GM23338 (cell line): ENCODE data around the gene TNRC18. TPM values are rescaled to one million over a fixed set of nuclear protein-coding genes. Genes with fewer than 3 reads are reported as not detected.

ENCODE experiments used
- ATAC-seq: fragments of 200-7000 bp; cut with Tn5 transposase; 3 replicates; pipeline ENCODE4 v1.9.1; 2020
- DNase-seq: peaks from one replicate; pipeline ENCODE4 v3.0.0-alpha.2; 2015; ENCODE audit warnings: low spot score
- H2AFZ ChIP-seq: fragments of 200-600 bp; sonication (generic); 2 replicates; pipeline ENCODE4 v1.8.0; 2016; ENCODE audit warnings: antibody characterized with exemption, mild to moderate bottlenecking, moderate library complexity
- H3F3A ChIP-seq: fragments of 200-600 bp; sonication (generic); replicated peaks from 2 replicates; pipeline ENCODE4 v1.8.0; 2017; ENCODE audit warnings: antibody characterized with exemption, mixed run types, low read depth
- H3K27ac ChIP-seq: fragments of 200-600 bp; sonication (generic); 2 replicates; pipeline ENCODE4 v1.6.1; 2016; ENCODE audit warnings: low read depth
- H3K27me3 ChIP-seq: fragments of 200-600 bp; sonication (generic); 2 replicates; pipeline ENCODE4 v1.8.0; 2016; ENCODE audit warnings: mild to moderate bottlenecking, mixed run types, moderate library complexity; ENCODE audit not compliant: insufficient read depth
- H3K36me3 ChIP-seq: fragments of 200-600 bp; sonication (generic); 2 replicates; pipeline ENCODE4 v1.8.0; 2016; ENCODE audit warnings: mild to moderate bottlenecking; ENCODE audit not compliant: insufficient read depth
- H3K4me1 ChIP-seq: fragments of 200-600 bp; sonication (generic); 2 replicates; pipeline ENCODE4 v1.8.0; 2016; ENCODE audit warnings: mild to moderate bottlenecking, moderate library complexity; ENCODE audit not compliant: insufficient read depth
- H3K4me2 ChIP-seq: fragments of 200-600 bp; sonication (generic); 2 replicates; pipeline ENCODE4 v1.7.1; 2017; ENCODE audit warnings: mixed run types
- H3K4me3 ChIP-seq: fragments of 200-600 bp; sonication (generic); 2 replicates; pipeline ENCODE4 v1.6.1; 2016; ENCODE audit warnings: mixed run types
- H3K79me2 ChIP-seq: fragments of 200-600 bp; sonication (generic); replicated peaks from 2 replicates; pipeline ENCODE4 v1.8.0; 2017; ENCODE audit warnings: mild to moderate bottlenecking; ENCODE audit not compliant: insufficient read depth
- H3K9me2 ChIP-seq: fragments of 200-600 bp; sonication (generic); 2 replicates; pipeline ENCODE4 v1.8.0; 2017; ENCODE audit not compliant: insufficient read depth
- H4K20me1 ChIP-seq: fragments of 200-600 bp; sonication (generic); replicated peaks from 2 replicates; pipeline ENCODE4 v1.8.0; 2017; ENCODE audit warnings: mild to moderate bottlenecking; ENCODE audit not compliant: insufficient read depth
- H3K27ac Mint-ChIP-seq: 2 replicates; pipeline ENCODE4 v1.8.0; 2020; ENCODE audit warnings: inconsistent platforms, mild to moderate bottlenecking, moderate library complexity, mixed read lengths
- H3K27me3 Mint-ChIP-seq: 3 replicates; pipeline ENCODE4 v1.8.0; 2022; ENCODE audit warnings: low read depth, mild to moderate bottlenecking, moderate library complexity, mixed read lengths, inconsistent platforms; ENCODE audit not compliant: insufficient read depth, poor library complexity
- H3K36me3 Mint-ChIP-seq: 3 replicates; pipeline ENCODE4 v1.8.0; 2021; ENCODE audit warnings: low read depth, mild to moderate bottlenecking, inconsistent platforms, moderate library complexity, mixed read lengths
- H3K4me1 Mint-ChIP-seq: 3 replicates; pipeline ENCODE4 v1.8.0; 2020; ENCODE audit warnings: mild to moderate bottlenecking, inconsistent platforms, mixed read lengths
- H3K4me3 Mint-ChIP-seq: 3 replicates; pipeline ENCODE4 v1.8.0; 2021; ENCODE audit warnings: moderate library complexity, mild to moderate bottlenecking, inconsistent platforms, mixed read lengths
- H3K9me3 Mint-ChIP-seq: 3 replicates; pipeline ENCODE4 v1.8.0; 2020; ENCODE audit warnings: moderate library complexity, mild to moderate bottlenecking, inconsistent platforms, mixed read lengths
- CREB1 ChIP-seq: fragments of 250-450 bp; sonication (Bioruptor Pico); IDR thresholded peaks from 2 replicates; pipeline ENCODE4 v1.5.0; 2020; ENCODE audit warnings: low read depth, mild to moderate bottlenecking, moderate library complexity
- EZH2 ChIP-seq: fragments of 200-600 bp; sonication (generic); IDR thresholded peaks from one replicate; pipeline ENCODE4 v1.8.0; 2017; ENCODE audit warnings: antibody characterized with exemption, mild to moderate bottlenecking, low read depth; ENCODE audit not compliant: unreplicated experiment
- EZH2phosphoT487 ChIP-seq: fragments of 200-600 bp; sonication (generic); IDR thresholded peaks from one replicate; pipeline ENCODE4 v1.8.1; 2018; ENCODE audit warnings: antibody characterized with exemption; ENCODE audit not compliant: unreplicated experiment
- JUNB ChIP-seq: IDR thresholded peaks from one replicate; pipeline ENCODE4 v1.6.1; 2016; ENCODE audit warnings: antibody characterized with exemption; ENCODE audit not compliant: unreplicated experiment
- NANOG ChIP-seq: IDR thresholded peaks from 2 replicates; pipeline ENCODE4 v1.6.1; 2016; ENCODE audit warnings: antibody characterized with exemption, borderline replicate concordance
- POLR2AphosphoS5 ChIP-seq: IDR thresholded peaks from 2 replicates; pipeline ENCODE4 v1.6.1; 2016; ENCODE audit warnings: antibody characterized with exemption, low read depth
- STAT1 ChIP-seq: IDR thresholded peaks from one replicate; pipeline ENCODE4 v1.6.1; 2016; ENCODE audit warnings: antibody characterized with exemption; ENCODE audit not compliant: unreplicated experiment
- ZNF114 ChIP-seq: fragments of 250-450 bp; sonication (Bioruptor Pico); IDR thresholded peaks from 2 replicates; pipeline ENCODE4 v1.5.0; 2020; ENCODE audit warnings: mild to moderate bottlenecking, moderate library complexity
- ZNF331 ChIP-seq: fragments of 250-450 bp; sonication (Bioruptor Pico); IDR thresholded peaks from 2 replicates; pipeline ENCODE4 v1.5.0; 2020; ENCODE audit warnings: low read depth, mild to moderate bottlenecking, moderate library complexity
- polyA plus RNA-seq: library from polyadenylated mRNA; unstranded; fragments of >200 nt; fragmentation: Nextera tagmentation; extraction: Ambion mirVana; gene quantifications from 2 replicates; pipeline ENCODE4 v1.2.1, GENCODE V29; 2016
- total RNA-seq: library from RNA; depleted of rRNA; stranded (reverse); fragments of >200 nt; shearing (Covaris generic); gene quantifications from 2 replicates; pipeline ENCODE4 v1.2.3, GENCODE V29; 2014
- TF ChIP-seq, protein P1 (sequence below): fragments of 250-450 bp; sonication (Bioruptor Pico); IDR thresholded peaks from 2 replicates; pipeline ENCODE4 v1.5.0; 2020; ENCODE audit warnings: mild to moderate bottlenecking, moderate library complexity
- TF ChIP-seq, protein P2 (sequence below), 2 experiments: fragments of 200-600 bp in 1 of 2; sonication (generic) in 1 of 2; conservative IDR thresholded peaks; 2 replicates each; pipeline versions ENCODE4 v1.5.1 to v1.6.1; 2016 to 2017; ENCODE audit warnings: antibody characterized with exemption in 2 of 2, low read depth in 2 of 2, mild to moderate bottlenecking in 2 of 2, moderate library complexity in 1 of 2
- TF ChIP-seq, protein P3 (sequence below): IDR thresholded peaks from one replicate; pipeline ENCODE4 v1.6.1; 2018; ENCODE audit warnings: antibody characterized with exemption; ENCODE audit not compliant: unreplicated experiment
- TF ChIP-seq, protein P4 (sequence below): IDR thresholded peaks from 2 replicates; pipeline ENCODE4 v1.6.1; 2016; ENCODE audit warnings: antibody characterized with exemption

Gene TNRC18
- total and polyA plus RNA-seq, 2 experiments from 2014 or later = 2.1 to 17.5 TPM

DNA sequence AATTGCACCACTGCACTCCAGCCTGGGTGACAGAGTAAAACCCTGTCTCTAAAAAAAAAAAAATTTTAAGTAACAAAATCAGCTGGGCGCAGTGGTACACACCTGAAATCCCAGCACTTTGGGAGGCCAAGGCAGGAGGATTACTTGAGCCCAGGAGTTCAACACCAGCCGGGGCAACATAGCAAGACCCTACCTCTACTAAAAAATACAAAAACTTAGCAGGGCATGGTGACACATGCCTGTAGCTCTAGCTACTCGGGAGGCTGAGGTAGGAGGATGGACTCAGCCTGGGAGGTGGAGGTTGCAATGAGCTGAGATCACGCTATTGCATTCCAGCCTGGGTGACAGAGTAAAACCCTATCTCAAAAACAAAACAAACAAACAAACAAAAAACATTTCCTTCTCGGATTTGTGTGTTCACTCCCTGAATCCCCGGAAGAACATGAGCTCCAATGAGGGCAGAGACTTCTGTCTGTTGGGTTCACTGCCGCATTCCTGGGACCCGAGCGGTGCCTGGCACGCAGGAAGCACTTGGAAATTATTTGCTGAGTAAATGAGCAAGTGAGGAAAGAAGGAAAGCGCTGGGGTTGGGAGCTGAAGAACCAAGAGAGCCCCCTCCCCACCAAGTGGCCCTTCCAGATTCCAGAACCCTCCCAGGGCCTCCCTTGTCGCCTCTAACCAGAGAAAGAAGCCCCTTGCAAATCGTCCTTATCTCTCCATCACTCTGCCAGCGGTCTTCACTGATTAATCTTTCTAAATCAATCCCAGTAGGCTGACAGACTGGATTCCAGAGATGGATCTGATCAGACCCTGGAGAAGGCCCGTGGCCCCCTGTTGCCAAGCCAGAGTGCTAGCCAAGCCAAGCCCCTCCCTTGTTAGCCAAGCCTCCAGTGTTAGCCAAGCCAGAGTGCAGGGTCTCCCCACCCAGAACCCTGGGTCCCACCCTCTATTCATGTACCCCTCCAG, 6.2 kb downstream of the TNRC18 start:
- Histone ChIP-seq H3K9me2 (no peaks in the 10 kb centered on the region), H3K27me3 (peaks cover 63% of the 10 kb centered on the region), H3F3A (peaks cover 19% of the 10 kb centered on the region), H3K79me2 (no peaks in the 10 kb centered on the region; the same call in 1 of the 2 replicates), H4K20me1 (peaks cover 5% of the 10 kb centered on the region; the same call in 1 of the 2 replicates), H3K27ac (no peak overlapping the region), H3K4me2 (peak overlapping the region; percentile 87), H3K4me1 (peaks cover 35% of the 10 kb centered on the region), H3K4me3 (peak overlapping the region; percentile 62; the same call in 1 of the 2 replicates), H2AFZ (no peak overlapping the region), H3K36me3 (no peaks in the 10 kb centered on the region)
- TF ChIP-seq CREB1 (CRISPR knock-in tag) (no peak), POLR2AphosphoS5 (no peak), STAT1 (no peak), EZH2 (no peak), EZH2phosphoT487 (no peak), ZNF331 (no peak), NANOG (no peak), ZNF114 (CRISPR knock-in tag) (no peak), JUNB (no peak)
- TF ChIP-seq, protein P1, sequence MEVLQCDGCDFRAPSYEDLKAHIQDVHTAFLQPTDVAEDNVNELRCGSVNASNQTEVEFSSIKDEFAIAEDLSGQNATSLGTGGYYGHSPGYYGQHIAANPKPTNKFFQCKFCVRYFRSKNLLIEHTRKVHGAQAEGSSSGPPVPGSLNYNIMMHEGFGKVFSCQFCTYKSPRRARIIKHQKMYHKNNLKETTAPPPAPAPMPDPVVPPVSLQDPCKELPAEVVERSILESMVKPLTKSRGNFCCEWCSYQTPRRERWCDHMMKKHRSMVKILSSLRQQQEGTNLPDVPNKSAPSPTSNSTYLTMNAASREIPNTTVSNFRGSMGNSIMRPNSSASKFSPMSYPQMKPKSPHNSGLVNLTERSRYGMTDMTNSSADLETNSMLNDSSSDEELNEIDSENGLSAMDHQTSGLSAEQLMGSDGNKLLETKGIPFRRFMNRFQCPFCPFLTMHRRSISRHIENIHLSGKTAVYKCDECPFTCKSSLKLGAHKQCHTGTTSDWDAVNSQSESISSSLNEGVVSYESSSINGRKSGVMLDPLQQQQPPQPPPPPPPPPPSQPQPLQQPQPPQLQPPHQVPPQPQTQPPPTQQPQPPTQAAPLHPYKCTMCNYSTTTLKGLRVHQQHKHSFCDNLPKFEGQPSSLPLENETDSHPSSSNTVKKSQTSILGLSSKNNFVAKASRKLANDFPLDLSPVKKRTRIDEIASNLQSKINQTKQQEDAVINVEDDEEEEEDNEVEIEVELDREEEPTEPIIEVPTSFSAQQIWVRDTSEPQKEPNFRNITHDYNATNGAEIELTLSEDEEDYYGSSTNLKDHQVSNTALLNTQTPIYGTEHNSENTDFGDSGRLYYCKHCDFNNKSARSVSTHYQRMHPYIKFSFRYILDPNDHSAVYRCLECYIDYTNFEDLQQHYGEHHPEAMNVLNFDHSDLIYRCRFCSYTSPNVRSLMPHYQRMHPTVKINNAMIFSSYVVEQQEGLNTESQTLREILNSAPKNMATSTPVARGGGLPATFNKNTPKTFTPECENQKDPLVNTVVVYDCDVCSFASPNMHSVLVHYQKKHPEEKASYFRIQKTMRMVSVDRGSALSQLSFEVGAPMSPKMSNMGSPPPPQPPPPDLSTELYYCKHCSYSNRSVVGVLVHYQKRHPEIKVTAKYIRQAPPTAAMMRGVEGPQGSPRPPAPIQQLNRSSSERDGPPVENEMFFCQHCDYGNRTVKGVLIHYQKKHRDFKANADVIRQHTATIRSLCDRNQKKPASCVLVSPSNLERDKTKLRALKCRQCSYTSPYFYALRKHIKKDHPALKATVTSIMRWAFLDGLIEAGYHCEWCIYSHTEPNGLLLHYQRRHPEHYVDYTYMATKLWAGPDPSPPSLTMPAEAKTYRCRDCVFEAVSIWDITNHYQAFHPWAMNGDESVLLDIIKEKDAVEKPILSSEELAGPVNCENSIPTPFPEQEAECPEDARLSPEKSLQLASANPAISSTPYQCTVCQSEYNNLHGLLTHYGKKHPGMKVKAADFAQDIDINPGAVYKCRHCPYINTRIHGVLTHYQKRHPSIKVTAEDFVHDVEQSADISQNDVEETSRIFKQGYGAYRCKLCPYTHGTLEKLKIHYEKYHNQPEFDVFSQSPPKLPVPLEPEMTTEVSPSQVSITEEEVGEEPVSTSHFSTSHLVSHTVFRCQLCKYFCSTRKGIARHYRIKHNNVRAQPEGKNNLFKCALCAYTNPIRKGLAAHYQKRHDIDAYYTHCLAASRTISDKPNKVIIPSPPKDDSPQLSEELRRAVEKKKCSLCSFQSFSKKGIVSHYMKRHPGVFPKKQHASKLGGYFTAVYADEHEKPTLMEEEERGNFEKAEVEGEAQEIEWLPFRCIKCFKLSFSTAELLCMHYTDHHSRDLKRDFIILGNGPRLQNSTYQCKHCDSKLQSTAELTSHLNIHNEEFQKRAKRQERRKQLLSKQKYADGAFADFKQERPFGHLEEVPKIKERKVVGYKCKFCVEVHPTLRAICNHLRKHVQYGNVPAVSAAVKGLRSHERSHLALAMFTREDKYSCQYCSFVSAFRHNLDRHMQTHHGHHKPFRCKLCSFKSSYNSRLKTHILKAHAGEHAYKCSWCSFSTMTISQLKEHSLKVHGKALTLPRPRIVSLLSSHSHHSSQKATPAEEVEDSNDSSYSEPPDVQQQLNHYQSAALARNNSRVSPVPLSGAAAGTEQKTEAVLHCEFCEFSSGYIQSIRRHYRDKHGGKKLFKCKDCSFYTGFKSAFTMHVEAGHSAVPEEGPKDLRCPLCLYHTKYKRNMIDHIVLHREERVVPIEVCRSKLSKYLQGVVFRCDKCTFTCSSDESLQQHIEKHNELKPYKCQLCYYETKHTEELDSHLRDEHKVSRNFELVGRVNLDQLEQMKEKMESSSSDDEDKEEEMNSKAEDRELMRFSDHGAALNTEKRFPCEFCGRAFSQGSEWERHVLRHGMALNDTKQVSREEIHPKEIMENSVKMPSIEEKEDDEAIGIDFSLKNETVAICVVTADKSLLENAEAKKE (CRISPR knock-in tag) = no peak
- TF ChIP-seq, protein P2, sequence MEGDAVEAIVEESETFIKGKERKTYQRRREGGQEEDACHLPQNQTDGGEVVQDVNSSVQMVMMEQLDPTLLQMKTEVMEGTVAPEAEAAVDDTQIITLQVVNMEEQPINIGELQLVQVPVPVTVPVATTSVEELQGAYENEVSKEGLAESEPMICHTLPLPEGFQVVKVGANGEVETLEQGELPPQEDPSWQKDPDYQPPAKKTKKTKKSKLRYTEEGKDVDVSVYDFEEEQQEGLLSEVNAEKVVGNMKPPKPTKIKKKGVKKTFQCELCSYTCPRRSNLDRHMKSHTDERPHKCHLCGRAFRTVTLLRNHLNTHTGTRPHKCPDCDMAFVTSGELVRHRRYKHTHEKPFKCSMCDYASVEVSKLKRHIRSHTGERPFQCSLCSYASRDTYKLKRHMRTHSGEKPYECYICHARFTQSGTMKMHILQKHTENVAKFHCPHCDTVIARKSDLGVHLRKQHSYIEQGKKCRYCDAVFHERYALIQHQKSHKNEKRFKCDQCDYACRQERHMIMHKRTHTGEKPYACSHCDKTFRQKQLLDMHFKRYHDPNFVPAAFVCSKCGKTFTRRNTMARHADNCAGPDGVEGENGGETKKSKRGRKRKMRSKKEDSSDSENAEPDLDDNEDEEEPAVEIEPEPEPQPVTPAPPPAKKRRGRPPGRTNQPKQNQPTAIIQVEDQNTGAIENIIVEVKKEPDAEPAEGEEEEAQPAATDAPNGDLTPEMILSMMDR (conservative IDR thresholded peaks at IDR 0.05; ENCODE audit: low read depth in 2 of 2) = no peak
- TF ChIP-seq, protein P3, sequence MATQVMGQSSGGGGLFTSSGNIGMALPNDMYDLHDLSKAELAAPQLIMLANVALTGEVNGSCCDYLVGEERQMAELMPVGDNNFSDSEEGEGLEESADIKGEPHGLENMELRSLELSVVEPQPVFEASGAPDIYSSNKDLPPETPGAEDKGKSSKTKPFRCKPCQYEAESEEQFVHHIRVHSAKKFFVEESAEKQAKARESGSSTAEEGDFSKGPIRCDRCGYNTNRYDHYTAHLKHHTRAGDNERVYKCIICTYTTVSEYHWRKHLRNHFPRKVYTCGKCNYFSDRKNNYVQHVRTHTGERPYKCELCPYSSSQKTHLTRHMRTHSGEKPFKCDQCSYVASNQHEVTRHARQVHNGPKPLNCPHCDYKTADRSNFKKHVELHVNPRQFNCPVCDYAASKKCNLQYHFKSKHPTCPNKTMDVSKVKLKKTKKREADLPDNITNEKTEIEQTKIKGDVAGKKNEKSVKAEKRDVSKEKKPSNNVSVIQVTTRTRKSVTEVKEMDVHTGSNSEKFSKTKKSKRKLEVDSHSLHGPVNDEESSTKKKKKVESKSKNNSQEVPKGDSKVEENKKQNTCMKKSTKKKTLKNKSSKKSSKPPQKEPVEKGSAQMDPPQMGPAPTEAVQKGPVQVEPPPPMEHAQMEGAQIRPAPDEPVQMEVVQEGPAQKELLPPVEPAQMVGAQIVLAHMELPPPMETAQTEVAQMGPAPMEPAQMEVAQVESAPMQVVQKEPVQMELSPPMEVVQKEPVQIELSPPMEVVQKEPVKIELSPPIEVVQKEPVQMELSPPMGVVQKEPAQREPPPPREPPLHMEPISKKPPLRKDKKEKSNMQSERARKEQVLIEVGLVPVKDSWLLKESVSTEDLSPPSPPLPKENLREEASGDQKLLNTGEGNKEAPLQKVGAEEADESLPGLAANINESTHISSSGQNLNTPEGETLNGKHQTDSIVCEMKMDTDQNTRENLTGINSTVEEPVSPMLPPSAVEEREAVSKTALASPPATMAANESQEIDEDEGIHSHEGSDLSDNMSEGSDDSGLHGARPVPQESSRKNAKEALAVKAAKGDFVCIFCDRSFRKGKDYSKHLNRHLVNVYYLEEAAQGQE = no peak
- TF ChIP-seq, protein P4, sequence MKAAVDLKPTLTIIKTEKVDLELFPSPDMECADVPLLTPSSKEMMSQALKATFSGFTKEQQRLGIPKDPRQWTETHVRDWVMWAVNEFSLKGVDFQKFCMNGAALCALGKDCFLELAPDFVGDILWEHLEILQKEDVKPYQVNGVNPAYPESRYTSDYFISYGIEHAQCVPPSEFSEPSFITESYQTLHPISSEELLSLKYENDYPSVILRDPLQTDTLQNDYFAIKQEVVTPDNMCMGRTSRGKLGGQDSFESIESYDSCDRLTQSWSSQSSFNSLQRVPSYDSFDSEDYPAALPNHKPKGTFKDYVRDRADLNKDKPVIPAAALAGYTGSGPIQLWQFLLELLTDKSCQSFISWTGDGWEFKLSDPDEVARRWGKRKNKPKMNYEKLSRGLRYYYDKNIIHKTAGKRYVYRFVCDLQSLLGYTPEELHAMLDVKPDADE = no peak
- no peak overlapping the region for H3K27ac Mint-ChIP-seq
- DNase-seq = peak; percentile 41
- ATAC-seq = no peak
- H3K36me3 Mint-ChIP-seq = no peaks in the 10 kb centered on the region
- H3K4me3 Mint-ChIP-seq = no peak overlapping the region; the same call in 2 of the 3 replicates
- no peaks in the 10 kb centered on the region; the same call in 1 of the 3 replicates for H3K9me3 Mint-ChIP-seq
- peaks cover 30% of the 10 kb centered on the region; the same call in 2 of the 3 replicates for H3K4me1 Mint-ChIP-seq
- peaks cover 71% of the 10 kb centered on the region for H3K27me3 Mint-ChIP-seq
